ENCODE results near the gene OPTC. TPM values are rescaled to one million over a fixed set of nuclear protein-coding genes. Genes with fewer than 3 reads are reported as not detected.
A peak's percentile ranks its signal among the peaks of the same experiment; 100 is the strongest.

The OPTC gene
- total and polyA plus RNA-seq, 9 of the 15 experiments (the other 6 are each of a cell fraction or from before 2014, with no cell fraction given): not detected

GRCh38 chr1:203504400-203505250 is 10.7 kb downstream of the OPTC start (continued):
- TF ChIP-seq, protein P1, sequence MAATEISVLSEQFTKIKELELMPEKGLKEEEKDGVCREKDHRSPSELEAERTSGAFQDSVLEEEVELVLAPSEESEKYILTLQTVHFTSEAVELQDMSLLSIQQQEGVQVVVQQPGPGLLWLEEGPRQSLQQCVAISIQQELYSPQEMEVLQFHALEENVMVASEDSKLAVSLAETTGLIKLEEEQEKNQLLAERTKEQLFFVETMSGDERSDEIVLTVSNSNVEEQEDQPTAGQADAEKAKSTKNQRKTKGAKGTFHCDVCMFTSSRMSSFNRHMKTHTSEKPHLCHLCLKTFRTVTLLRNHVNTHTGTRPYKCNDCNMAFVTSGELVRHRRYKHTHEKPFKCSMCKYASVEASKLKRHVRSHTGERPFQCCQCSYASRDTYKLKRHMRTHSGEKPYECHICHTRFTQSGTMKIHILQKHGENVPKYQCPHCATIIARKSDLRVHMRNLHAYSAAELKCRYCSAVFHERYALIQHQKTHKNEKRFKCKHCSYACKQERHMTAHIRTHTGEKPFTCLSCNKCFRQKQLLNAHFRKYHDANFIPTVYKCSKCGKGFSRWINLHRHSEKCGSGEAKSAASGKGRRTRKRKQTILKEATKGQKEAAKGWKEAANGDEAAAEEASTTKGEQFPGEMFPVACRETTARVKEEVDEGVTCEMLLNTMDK (IDR thresholded peaks at IDR 0.05; ENCODE audit: borderline replicate concordance, insufficient read depth, low read depth, low read length, poor library complexity, severe bottlenecking): peak; percentile 15
- TF ChIP-seq, protein P2, sequence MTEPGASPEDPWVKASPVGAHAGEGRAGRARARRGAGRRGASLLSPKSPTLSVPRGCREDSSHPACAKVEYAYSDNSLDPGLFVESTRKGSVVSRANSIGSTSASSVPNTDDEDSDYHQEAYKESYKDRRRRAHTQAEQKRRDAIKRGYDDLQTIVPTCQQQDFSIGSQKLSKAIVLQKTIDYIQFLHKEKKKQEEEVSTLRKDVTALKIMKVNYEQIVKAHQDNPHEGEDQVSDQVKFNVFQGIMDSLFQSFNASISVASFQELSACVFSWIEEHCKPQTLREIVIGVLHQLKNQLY (CRISPR knock-in tag; conservative IDR thresholded peaks at IDR 0.05): no peak
- TF ChIP-seq, protein P3, sequence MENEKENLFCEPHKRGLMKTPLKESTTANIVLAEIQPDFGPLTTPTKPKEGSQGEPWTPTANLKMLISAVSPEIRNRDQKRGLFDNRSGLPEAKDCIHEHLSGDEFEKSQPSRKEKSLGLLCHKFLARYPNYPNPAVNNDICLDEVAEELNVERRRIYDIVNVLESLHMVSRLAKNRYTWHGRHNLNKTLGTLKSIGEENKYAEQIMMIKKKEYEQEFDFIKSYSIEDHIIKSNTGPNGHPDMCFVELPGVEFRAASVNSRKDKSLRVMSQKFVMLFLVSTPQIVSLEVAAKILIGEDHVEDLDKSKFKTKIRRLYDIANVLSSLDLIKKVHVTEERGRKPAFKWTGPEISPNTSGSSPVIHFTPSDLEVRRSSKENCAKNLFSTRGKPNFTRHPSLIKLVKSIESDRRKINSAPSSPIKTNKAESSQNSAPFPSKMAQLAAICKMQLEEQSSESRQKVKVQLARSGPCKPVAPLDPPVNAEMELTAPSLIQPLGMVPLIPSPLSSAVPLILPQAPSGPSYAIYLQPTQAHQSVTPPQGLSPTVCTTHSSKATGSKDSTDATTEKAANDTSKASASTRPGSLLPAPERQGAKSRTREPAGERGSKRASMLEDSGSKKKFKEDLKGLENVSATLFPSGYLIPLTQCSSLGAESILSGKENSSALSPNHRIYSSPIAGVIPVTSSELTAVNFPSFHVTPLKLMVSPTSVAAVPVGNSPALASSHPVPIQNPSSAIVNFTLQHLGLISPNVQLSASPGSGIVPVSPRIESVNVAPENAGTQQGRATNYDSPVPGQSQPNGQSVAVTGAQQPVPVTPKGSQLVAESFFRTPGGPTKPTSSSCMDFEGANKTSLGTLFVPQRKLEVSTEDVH (IDR thresholded peaks at IDR 0.05; ENCODE audit: low read depth, partially characterized antibody): no peak
- no peak for TF ChIP-seq ZNF354B (CRISPR knock-in tag; IDR thresholded peaks at IDR 0.05)
- TF ChIP-seq MTF1 (CRISPR knock-in tag; IDR thresholded peaks at IDR 0.05; ENCODE audit: borderline replicate concordance): no peak
- no peak for TF ChIP-seq DPF2 (IDR thresholded peaks at IDR 0.05)
- TF ChIP-seq CREB1 (IDR thresholded peaks at IDR 0.05): no peak
- TF ChIP-seq CREB1 (CRISPR knock-in tag; IDR thresholded peaks at IDR 0.05): no peak
- no peak for TF ChIP-seq ZNF764 (CRISPR knock-in tag; IDR thresholded peaks at IDR 0.05; ENCODE audit: low read depth)
- TF ChIP-seq NFRKB (IDR thresholded peaks at IDR 0.05; ENCODE audit: low read depth): no peak
- no peak for TF ChIP-seq ZKSCAN3 (CRISPR knock-in tag; IDR thresholded peaks at IDR 0.05)
- TF ChIP-seq TRIM28 (IDR thresholded peaks at IDR 0.05): no peak
- TF ChIP-seq MYC (IDR thresholded peaks at IDR 0.05; ENCODE audit: low read depth, low read length): no peak
- no peak for TF ChIP-seq MYC (CRISPR knock-in tag; IDR thresholded peaks at IDR 0.05; ENCODE audit: borderline replicate concordance, low read depth)
- peak; percentile 21 for TF ChIP-seq NEUROD1 (IDR thresholded peaks at IDR 0.05; ENCODE audit: borderline replicate concordance, low read depth, low read length, partially characterized antibody)
- TF ChIP-seq CEBPZ (IDR thresholded peaks at IDR 0.05; ENCODE audit: borderline replicate concordance, low read depth, low read length): no peak
- TF ChIP-seq RB1 (IDR thresholded peaks at IDR 0.05; ENCODE audit: low read depth): peak; percentile 60
- no peak for TF ChIP-seq ZNF184 (CRISPR knock-in tag; IDR thresholded peaks at IDR 0.05)
- TF ChIP-seq PHB2 (IDR thresholded peaks at IDR 0.05; ENCODE audit: low read depth): no peak

Measured in K562 (cell line).